ENCODE data around the gene TRMT2A.

The TRMT2A gene

DNA sequence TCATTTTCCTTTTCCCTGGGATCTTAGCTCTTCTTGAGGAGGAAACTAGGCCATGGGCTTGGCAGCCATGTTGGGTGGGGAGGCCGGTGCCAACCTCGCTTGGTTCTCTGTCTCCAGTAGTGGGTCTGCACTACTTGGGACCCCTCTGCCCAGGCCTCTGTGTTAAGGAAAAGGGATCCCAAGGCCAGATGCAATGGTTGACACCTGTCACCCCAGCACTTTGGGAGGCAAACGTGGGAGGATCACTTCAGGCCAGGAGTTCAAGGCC, 12.7 kb upstream of the TRMT2A start:
- no peak overlapping the region for H3K4me3 ChIP-seq (ENCODE audit: low read length)
- no peak for DNase-seq (ENCODE audit: low read depth)
- TF ChIP-seq CTCF (IDR thresholded peaks at IDR 0.05; ENCODE audit: insufficient read depth, low read depth, low read length, missing control alignments): no peak

GRCh38 chr22:20128902-20129746, 12.1 kb upstream of the TRMT2A start:
- peak; percentile 53 for DNase-seq (ENCODE audit: low read depth)
- H3K4me3 ChIP-seq (ENCODE audit: low read length): no peak overlapping the region
- peak; percentile 57 for TF ChIP-seq CTCF (IDR thresholded peaks at IDR 0.05; ENCODE audit: insufficient read depth, low read depth, low read length, missing control alignments)

DNA sequence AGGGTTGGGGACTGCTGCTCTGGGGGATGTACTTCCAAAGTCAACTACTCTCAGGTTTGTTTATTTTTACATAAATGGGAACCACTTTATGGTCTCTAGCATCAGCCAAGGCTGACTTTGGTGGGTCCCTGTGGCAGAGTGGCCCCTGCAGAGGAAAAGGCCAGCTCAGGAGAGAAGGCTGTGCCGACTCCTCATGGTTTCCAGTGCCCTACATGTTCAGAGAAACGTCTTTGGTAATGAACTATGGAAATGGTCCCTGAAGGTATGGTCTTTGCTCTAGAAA, 11.5 kb upstream of the TRMT2A start:
- TF ChIP-seq CTCF (IDR thresholded peaks at IDR 0.05; ENCODE audit: insufficient read depth, low read depth, low read length, missing control alignments): no peak
- no peak for DNase-seq (ENCODE audit: low read depth)
- no peak overlapping the region for H3K4me3 ChIP-seq (ENCODE audit: low read length)

GRCh38 chr22:20127869-20128618, 11.0 kb upstream of the TRMT2A start:
- DNase-seq (ENCODE audit: low read depth): no peak
- no peak overlapping the region for H3K4me3 ChIP-seq (ENCODE audit: low read length)
- TF ChIP-seq CTCF (IDR thresholded peaks at IDR 0.05; ENCODE audit: insufficient read depth, low read depth, low read length, missing control alignments): no peak

GRCh38 chr22:20127318-20127868, 10.4 kb upstream of the TRMT2A start:
- TF ChIP-seq CTCF (IDR thresholded peaks at IDR 0.05; ENCODE audit: insufficient read depth, low read depth, low read length, missing control alignments): no peak
- no peak overlapping the region for H3K4me3 ChIP-seq (ENCODE audit: low read length)
- DNase-seq (ENCODE audit: low read depth): no peak

DNA sequence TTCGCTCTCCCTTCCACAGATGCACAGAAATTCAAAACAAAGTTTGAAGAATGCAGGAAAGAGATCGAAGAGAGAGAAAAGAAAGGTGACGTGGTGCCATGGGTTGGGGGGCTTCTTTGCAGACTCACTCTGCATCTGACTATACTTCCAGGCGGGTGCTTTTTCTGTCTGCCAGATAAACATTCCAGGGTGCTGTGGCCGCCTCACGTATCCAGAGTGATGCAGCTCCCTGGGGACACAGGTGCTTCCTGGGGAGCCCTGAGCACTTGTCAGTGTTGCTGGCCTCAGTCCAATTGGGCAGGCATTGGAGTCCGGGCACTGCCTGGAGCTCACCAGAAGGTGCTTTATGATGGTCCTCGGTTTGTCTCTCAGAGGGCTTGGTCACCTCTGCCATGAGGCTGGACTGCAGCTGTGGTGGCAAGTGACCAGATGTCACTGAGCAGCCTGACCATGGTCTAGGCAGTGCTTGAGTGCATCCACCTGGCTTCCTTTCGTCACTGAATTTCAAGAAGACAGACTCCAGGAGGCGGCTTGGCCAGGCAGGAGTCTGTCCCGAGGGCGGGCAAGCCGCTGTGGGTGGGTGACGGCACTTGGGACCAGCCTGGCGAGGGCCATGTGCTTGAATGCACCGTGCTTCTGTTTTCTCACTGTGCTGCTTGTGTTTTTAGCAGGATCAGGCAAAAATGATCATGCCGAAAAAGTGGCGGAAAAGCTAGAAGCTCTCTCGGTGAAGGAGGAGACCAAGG, 9.4 kb upstream of the TRMT2A start:
- no peak for TF ChIP-seq CTCF (IDR thresholded peaks at IDR 0.05; ENCODE audit: insufficient read depth, low read depth, low read length, missing control alignments)
- no peak for DNase-seq (ENCODE audit: low read depth)
- no peak overlapping the region for H3K4me3 ChIP-seq (ENCODE audit: low read length)
